ENCODE data around the gene TFR2.
"Not testable (repeated sequence)": the region's sequence is repeated elsewhere in the genome, so short reads cannot be mapped to it uniquely, and the experiment has no call there.

Gene TFR2

GRCh38 chr7:100677308-100678267 is 36.2 kb upstream of the TFR2 start:
- no peak for DNase-seq

GRCh38 chr7:100676501-100677306 is 35.4 kb upstream of the TFR2 start:
- DNase-seq = no peak

- DNase-seq = peak; percentile 80
Measured at GRCh38 chr7:100675581-100676350, 34.4 kb upstream of the TFR2 start.

GRCh38 chr7:100675105-100675451 is 33.7 kb upstream of the TFR2 start:
- no peak for DNase-seq

- no peak for DNase-seq
Measured at GRCh38 chr7:100674411-100675104, 33.2 kb upstream of the TFR2 start.

- no peak for DNase-seq
Measured at GRCh38 chr7:100673942-100674410, 32.6 kb upstream of the TFR2 start.

GRCh38 chr7:100673302-100673941 is 32.1 kb upstream of the TFR2 start, which contains the start of gene GNB2:
GNB2 (plus strand) TSS chr7:100673740; CDS start chr7:100676266, 2,526 bp downstream.
- peak; percentile 99 for DNase-seq

GRCh38 chr7:100671353-100672327 is 30.3 kb upstream of the TFR2 start:
- DNase-seq = no peak

GRCh38 chr7:100670074-100670473 is 28.7 kb upstream of the TFR2 start:
- no peak for DNase-seq

GRCh38 chr7:100669106-100669505 is 27.8 kb upstream of the TFR2 start:
- not testable (repeated sequence) for DNase-seq

- DNase-seq = no peak
Measured at GRCh38 chr7:100668069-100668449, 26.7 kb upstream of the TFR2 start.

GRCh38 chr7:100667331-100668068 is 26.1 kb upstream of the TFR2 start:
- no peak for DNase-seq

GRCh38 chr7:100665168-100665726 is 23.9 kb upstream of the TFR2 start:
- no peak for DNase-seq

- not testable (repeated sequence) for DNase-seq
Measured at GRCh38 chr7:100662194-100662776, 20.9 kb upstream of the TFR2 start.

GRCh38 chr7:100655908-100656674 is 14.7 kb upstream of the TFR2 start, which contains the start of gene ACTL6B:
ACTL6B (minus strand) TSS chr7:100656448; CDS start chr7:100656354, 94 bp downstream.
- DNase-seq = peak; percentile 86

GRCh38 chr7:100654908-100655831 is 13.8 kb upstream of the TFR2 start:
- no peak for DNase-seq
